NB4 (cell line): ENCODE results near the gene SMIM21.

ENCODE experiments used
- CTCF ChIP-seq: IDR thresholded peaks from one replicate; pipeline ENCODE4 v1.5.1; 2012; ENCODE audit warnings: low read depth, low read length
- POLR2A ChIP-seq: IDR thresholded peaks from 2 replicates; pipeline ENCODE4 v1.6.1; 2011; ENCODE audit warnings: mild to moderate bottlenecking; ENCODE audit not compliant: insufficient read length; ENCODE audit errors: extremely low read depth

- TF ChIP-seq CTCF (no peak), POLR2A (no peak)
Measured at GRCh38 chr18:75378376-75379315, 48.9 kb downstream of the SMIM21 start.
